ENCODE results near the gene FAM9C. TPM values are rescaled to one million over a fixed set of nuclear protein-coding genes. Genes with fewer than 3 reads are reported as not detected.

Gene FAM9C
- total RNA-seq, 1 experiment from 2014 or later, result not detected

GRCh38 chrX:13074297-13075262, 30.2 kb upstream of the FAM9C start:
- ChIA-PET RAD21 (ENCODE audit: low non-redundant PET in 1 of 2, low total read pairs in 2 of 2, uncharacterized antibody in 2 of 2, unreplicated experiment in 2 of 2) (no interaction called here), CTCF (no interaction called here), POLR2A (no interaction called here)
- intact Hi-C loops (cut with micrococcal nuclease), result no loop called here
- Histone ChIP-seq H3K9me2 (ENCODE audit: insufficient read depth) (no peaks in the 10 kb centered on the region), H3K9me3 (ENCODE audit: control insufficient read depth in 1 of 2, insufficient read depth in 1 of 2, low read depth in 1 of 2, low read length in 2 of 2) (no peaks in the 10 kb centered on the region), H3K9ac (ENCODE audit: low read length) (no peak overlapping the region), H4K20me1 (ENCODE audit: insufficient read depth) (no peaks in the 10 kb centered on the region), H2AFZ (ENCODE audit: low read depth, low read length, poor library complexity, severe bottlenecking) (no peak overlapping the region), H3K4me3 (replicated peaks in 1 of 2; ENCODE audit: low read depth in 1 of 2, low read length in 2 of 2) (no peak overlapping the region), H3K27me3 (ENCODE audit: insufficient read depth, low read length) (no peaks in the 10 kb centered on the region), H3K4me2 (ENCODE audit: low read length) (no peak overlapping the region), H3K79me2 (ENCODE audit: insufficient read depth, low read length) (no peaks in the 10 kb centered on the region), H3K36me3 (ENCODE audit: control insufficient read depth in 1 of 2, insufficient read depth in 2 of 2, low read length in 2 of 2) (no peaks in the 10 kb centered on the region), H3K4me1 (ENCODE audit: control insufficient read depth in 1 of 2, insufficient read depth in 2 of 2, low read length in 2 of 2) (no peaks in the 10 kb centered on the region), H3K27ac (ENCODE audit: low read depth, low read length) (no peak overlapping the region)
- TF ChIP-seq ZFX (IDR thresholded peaks at IDR 0.05) (no peak), SRF (IDR thresholded peaks at IDR 0.05; ENCODE audit: low read depth) (no peak), ATF3 (IDR thresholded peaks at IDR 0.05) (no peak), ELF1 (IDR thresholded peaks at IDR 0.05; ENCODE audit: borderline replicate concordance, low read depth) (no peak), RAD21 (IDR thresholded peaks at IDR 0.05; ENCODE audit: low read depth) (no peak), ZBTB33 (IDR thresholded peaks at IDR 0.05; ENCODE audit: extremely low read depth, insufficient replicate concordance, low read length) (no peak), EZH2 (IDR thresholded peaks at IDR 0.05) (no peak), REST (IDR thresholded peaks at IDR 0.05; ENCODE audit: low read depth) (no peak), CTCF (IDR thresholded peaks at IDR 0.05 in 2 of 3, conservative IDR thresholded peaks at IDR 0.05 in 1 of 3; ENCODE audit: borderline replicate concordance in 1 of 3, insufficient read depth in 1 of 3, low read depth in 2 of 3, low read length in 2 of 3) (no peak), SP1 (IDR thresholded peaks at IDR 0.05; ENCODE audit: low read depth) (no peak), TCF7L2 (IDR thresholded peaks at IDR 0.05; ENCODE audit: borderline replicate concordance, extremely low read depth, insufficient read depth, insufficient read length) (no peak)
- no TSS peak for BruUV-seq (replicated peaks)
- DNase-seq (ENCODE audit: low read depth, low spot score), result no peak
- ATAC-seq, result no peak
